T-helper 1 cell treated with Interleukin-12 subunit alpha and Interleukin-12 subunit beta and Interleukin-4 antibody, amounts not matched to agents 30 μg/mL and 1 μg/mL, for 36 hours (primary cell): ENCODE measurements around the gene OGFOD3.
"Not testable (repeated sequence)": the region's sequence is repeated elsewhere in the genome, so short reads cannot be mapped to it uniquely, and the experiment has no call there.

Experiments used
- H3K27ac Mint-ChIP-seq: one replicate; pipeline ENCODE4 v1.8.0; 2021; ENCODE audit warnings: mild to moderate bottlenecking, mixed read lengths
- H3K27me3 Mint-ChIP-seq: one replicate; pipeline ENCODE4 v1.8.0; 2021; ENCODE audit warnings: low read depth, mixed read lengths
- H3K36me3 Mint-ChIP-seq: one replicate; pipeline ENCODE4 v1.8.0; 2021; ENCODE audit warnings: low read depth, mixed read lengths
- H3K4me1 Mint-ChIP-seq: one replicate; pipeline ENCODE4 v1.8.0; 2021; ENCODE audit warnings: low read depth, mixed read lengths
- H3K4me3 Mint-ChIP-seq: one replicate; pipeline ENCODE4 v1.8.0; 2021; ENCODE audit warnings: mild to moderate bottlenecking, moderate library complexity, mixed read lengths
- H3K9me3 Mint-ChIP-seq: one replicate; pipeline ENCODE4 v1.8.0; 2021; ENCODE audit warnings: mixed read lengths

The OGFOD3 gene

GRCh38 chr17:82347994-82348393 is 70.4 kb downstream of the OGFOD3 start:
- not testable (repeated sequence) for H3K27ac Mint-ChIP-seq, H3K9me3 Mint-ChIP-seq, H3K36me3 Mint-ChIP-seq, H3K27me3 Mint-ChIP-seq, H3K4me3 Mint-ChIP-seq, H3K4me1 Mint-ChIP-seq

GRCh38 chr17:82346342-82347300 is 71.8 kb downstream of the OGFOD3 start:
- Mint-ChIP-seq H3K9me3 (no peaks in the 10 kb centered on the region), H3K27ac (no peak overlapping the region), H3K27me3 (peaks cover 9% of the 10 kb centered on the region), H3K36me3 (no peaks in the 10 kb centered on the region), H3K4me3 (peak overlapping the region; percentile 34), H3K4me1 (peaks cover 6% of the 10 kb centered on the region)

GRCh38 chr17:82345151-82345976 is 73.0 kb downstream of the OGFOD3 start:
- Mint-ChIP-seq H3K27me3 (peaks cover 9% of the 10 kb centered on the region), H3K27ac (no peak overlapping the region), H3K9me3 (no peaks in the 10 kb centered on the region), H3K4me3 (no peak overlapping the region), H3K4me1 (peaks cover 6% of the 10 kb centered on the region), H3K36me3 (peaks cover 2% of the 10 kb centered on the region)

- peaks cover 2% of the 10 kb centered on the region for H3K36me3 Mint-ChIP-seq
- peaks cover 6% of the 10 kb centered on the region for H3K27me3 Mint-ChIP-seq
- no peaks in the 10 kb centered on the region for H3K9me3 Mint-ChIP-seq
- H3K4me3 Mint-ChIP-seq: no peak overlapping the region
- H3K27ac Mint-ChIP-seq: no peak overlapping the region
- peaks cover 6% of the 10 kb centered on the region for H3K4me1 Mint-ChIP-seq
Observed at GRCh38 chr17:82344175-82344907, 74.0 kb downstream of the OGFOD3 start.

- peaks cover 2% of the 10 kb centered on the region for H3K36me3 Mint-ChIP-seq
- H3K9me3 Mint-ChIP-seq: no peaks in the 10 kb centered on the region
- peaks cover 12% of the 10 kb centered on the region for H3K27me3 Mint-ChIP-seq
- no peak overlapping the region for H3K4me3 Mint-ChIP-seq
- H3K27ac Mint-ChIP-seq: no peak overlapping the region
- peaks cover 6% of the 10 kb centered on the region for H3K4me1 Mint-ChIP-seq
Observed at GRCh38 chr17:82343560-82343959, 74.8 kb downstream of the OGFOD3 start.

GRCh38 chr17:82342361-82343079 is 75.9 kb downstream of the OGFOD3 start:
- Mint-ChIP-seq H3K9me3 (no peaks in the 10 kb centered on the region), H3K27me3 (peaks cover 12% of the 10 kb centered on the region), H3K36me3 (peaks cover 2% of the 10 kb centered on the region), H3K4me3 (no peak overlapping the region), H3K4me1 (peaks cover 6% of the 10 kb centered on the region), H3K27ac (no peak overlapping the region)

- H3K27ac Mint-ChIP-seq: no peak overlapping the region
- peaks cover 12% of the 10 kb centered on the region for H3K4me1 Mint-ChIP-seq
- peaks cover 8% of the 10 kb centered on the region for H3K27me3 Mint-ChIP-seq
- H3K36me3 Mint-ChIP-seq: peaks cover 3% of the 10 kb centered on the region
- H3K9me3 Mint-ChIP-seq: no peaks in the 10 kb centered on the region
- no peak overlapping the region for H3K4me3 Mint-ChIP-seq
Observed at GRCh38 chr17:82339634-82340580, 78.5 kb downstream of the OGFOD3 start.
